ENCODE measurements around the gene RNU7-1.

- TF ChIP-seq, protein P1, sequence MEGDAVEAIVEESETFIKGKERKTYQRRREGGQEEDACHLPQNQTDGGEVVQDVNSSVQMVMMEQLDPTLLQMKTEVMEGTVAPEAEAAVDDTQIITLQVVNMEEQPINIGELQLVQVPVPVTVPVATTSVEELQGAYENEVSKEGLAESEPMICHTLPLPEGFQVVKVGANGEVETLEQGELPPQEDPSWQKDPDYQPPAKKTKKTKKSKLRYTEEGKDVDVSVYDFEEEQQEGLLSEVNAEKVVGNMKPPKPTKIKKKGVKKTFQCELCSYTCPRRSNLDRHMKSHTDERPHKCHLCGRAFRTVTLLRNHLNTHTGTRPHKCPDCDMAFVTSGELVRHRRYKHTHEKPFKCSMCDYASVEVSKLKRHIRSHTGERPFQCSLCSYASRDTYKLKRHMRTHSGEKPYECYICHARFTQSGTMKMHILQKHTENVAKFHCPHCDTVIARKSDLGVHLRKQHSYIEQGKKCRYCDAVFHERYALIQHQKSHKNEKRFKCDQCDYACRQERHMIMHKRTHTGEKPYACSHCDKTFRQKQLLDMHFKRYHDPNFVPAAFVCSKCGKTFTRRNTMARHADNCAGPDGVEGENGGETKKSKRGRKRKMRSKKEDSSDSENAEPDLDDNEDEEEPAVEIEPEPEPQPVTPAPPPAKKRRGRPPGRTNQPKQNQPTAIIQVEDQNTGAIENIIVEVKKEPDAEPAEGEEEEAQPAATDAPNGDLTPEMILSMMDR (IDR thresholded peaks at IDR 0.05): no peak
- no peak for TF ChIP-seq POLR2A (IDR thresholded peaks at IDR 0.05)
Measured at GRCh38 chr12:6934110-6934509, 9.5 kb upstream of the RNU7-1 start.
